GM19099 (cell line): ENCODE results near the gene CDC16.

Experiments used
- POLR2A ChIP-seq: IDR thresholded peaks from 3 replicates; pipeline ENCODE4 v1.6.1; 2011; ENCODE audit warnings: low read depth; ENCODE audit not compliant: insufficient read length; ENCODE audit errors: extremely low read depth

CDC16 gene

GRCh38 chr13:114243971-114244370 is 9.3 kb downstream of the CDC16 start:
- TF ChIP-seq POLR2A, result no peak

- no peak for TF ChIP-seq POLR2A
These were observed 9.9 kb downstream of the CDC16 start for GRCh38 chr13:114244637-114245036.

- no peak for TF ChIP-seq POLR2A
These were observed 13.3 kb downstream of the CDC16 start for GRCh38 chr13:114248011-114248410.

- TF ChIP-seq POLR2A, result no peak
These were observed 14.4 kb downstream of the CDC16 start for GRCh38 chr13:114249077-114249476.

GRCh38 chr13:114256547-114256946 is 21.9 kb downstream of the CDC16 start:
- TF ChIP-seq POLR2A, result no peak

GRCh38 chr13:114257014-114257413 is 22.3 kb downstream of the CDC16 start:
- no peak for TF ChIP-seq POLR2A

- TF ChIP-seq POLR2A, result no peak
These were observed 23.9 kb downstream of the CDC16 start for GRCh38 chr13:114258589-114258988.

- TF ChIP-seq POLR2A, result no peak
These were observed 24.7 kb downstream of the CDC16 start for GRCh38 chr13:114259374-114259773.

GRCh38 chr13:114259974-114260373 is 25.3 kb downstream of the CDC16 start:
- no peak for TF ChIP-seq POLR2A

GRCh38 chr13:114260814-114261213 is 26.1 kb downstream of the CDC16 start:
- no peak for TF ChIP-seq POLR2A

GRCh38 chr13:114261328-114261965 is 26.8 kb downstream of the CDC16 start:
- TF ChIP-seq POLR2A, result no peak

GRCh38 chr13:114263578-114263977 is 28.9 kb downstream of the CDC16 start:
- no peak for TF ChIP-seq POLR2A

- TF ChIP-seq POLR2A, result no peak
These were observed 30.4 kb downstream of the CDC16 start for GRCh38 chr13:114264886-114265611.

GRCh38 chr13:114266241-114266640 is 31.5 kb downstream of the CDC16 start:
- TF ChIP-seq POLR2A, result no peak

- no peak for TF ChIP-seq POLR2A
These were observed 33.9 kb downstream of the CDC16 start for GRCh38 chr13:114268344-114269280.

- TF ChIP-seq POLR2A, result no peak
These were observed 34.6 kb downstream of the CDC16 start for GRCh38 chr13:114269281-114269770.

GRCh38 chr13:114272977-114273376 is 38.3 kb downstream of the CDC16 start:
- no peak for TF ChIP-seq POLR2A
